ENCODE measurements around the gene HYCC2.
A peak's percentile ranks its signal among the peaks of the same experiment; 100 is the strongest.

HYCC2 gene

DNA sequence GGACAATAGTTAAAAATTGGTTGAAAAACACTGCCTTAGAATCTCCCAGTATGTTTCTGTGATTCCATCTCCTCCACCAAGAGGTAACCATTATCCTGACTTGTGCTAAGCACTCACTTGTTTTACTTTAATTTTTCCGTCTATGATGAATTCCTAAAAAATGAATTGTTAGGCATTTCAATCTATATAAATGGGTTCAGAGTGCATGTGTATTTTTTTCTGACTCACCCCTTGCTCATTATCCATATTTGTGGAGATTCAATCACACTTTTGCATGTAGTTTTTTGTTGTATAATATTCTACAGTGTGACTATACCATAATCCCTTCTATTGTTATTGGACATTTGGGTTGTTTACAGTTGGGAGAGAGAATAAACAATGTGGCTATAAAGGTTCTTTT lies 1.6 kb upstream of the HYCC2 start (continued):
- TF ChIP-seq, protein P1, sequence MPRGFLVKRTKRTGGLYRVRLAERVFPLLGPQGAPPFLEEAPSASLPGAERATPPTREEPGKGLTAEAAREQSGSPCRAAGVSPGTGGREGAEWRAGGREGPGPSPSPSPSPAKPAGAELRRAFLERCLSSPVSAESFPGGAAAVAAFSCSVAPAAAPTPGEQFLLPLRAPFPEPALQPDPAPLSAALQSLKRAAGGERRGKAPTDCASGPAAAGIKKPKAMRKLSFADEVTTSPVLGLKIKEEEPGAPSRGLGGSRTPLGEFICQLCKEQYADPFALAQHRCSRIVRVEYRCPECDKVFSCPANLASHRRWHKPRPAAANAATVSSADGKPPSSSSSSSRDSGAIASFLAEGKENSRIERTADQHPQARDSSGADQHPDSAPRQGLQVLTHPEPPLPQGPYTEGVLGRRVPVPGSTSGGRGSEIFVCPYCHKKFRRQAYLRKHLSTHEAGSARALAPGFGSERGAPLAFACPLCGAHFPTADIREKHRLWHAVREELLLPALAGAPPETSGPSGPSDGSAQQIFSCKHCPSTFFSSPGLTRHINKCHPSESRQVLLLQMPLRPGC (tag by site-specific recombination; IDR thresholded peaks at IDR 0.05): no peak
- TF ChIP-seq, protein P2, sequence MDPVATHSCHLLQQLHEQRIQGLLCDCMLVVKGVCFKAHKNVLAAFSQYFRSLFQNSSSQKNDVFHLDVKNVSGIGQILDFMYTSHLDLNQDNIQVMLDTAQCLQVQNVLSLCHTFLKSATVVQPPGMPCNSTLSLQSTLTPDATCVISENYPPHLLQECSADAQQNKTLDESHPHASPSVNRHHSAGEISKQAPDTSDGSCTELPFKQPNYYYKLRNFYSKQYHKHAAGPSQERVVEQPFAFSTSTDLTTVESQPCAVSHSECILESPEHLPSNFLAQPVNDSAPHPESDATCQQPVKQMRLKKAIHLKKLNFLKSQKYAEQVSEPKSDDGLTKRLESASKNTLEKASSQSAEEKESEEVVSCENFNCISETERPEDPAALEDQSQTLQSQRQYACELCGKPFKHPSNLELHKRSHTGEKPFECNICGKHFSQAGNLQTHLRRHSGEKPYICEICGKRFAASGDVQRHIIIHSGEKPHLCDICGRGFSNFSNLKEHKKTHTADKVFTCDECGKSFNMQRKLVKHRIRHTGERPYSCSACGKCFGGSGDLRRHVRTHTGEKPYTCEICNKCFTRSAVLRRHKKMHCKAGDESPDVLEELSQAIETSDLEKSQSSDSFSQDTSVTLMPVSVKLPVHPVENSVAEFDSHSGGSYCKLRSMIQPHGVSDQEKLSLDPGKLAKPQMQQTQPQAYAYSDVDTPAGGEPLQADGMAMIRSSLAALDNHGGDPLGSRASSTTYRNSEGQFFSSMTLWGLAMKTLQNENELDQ (tag by site-specific recombination; IDR thresholded peaks at IDR 0.05; ENCODE audit: low read depth): no peak
- TF ChIP-seq ZFP41 (tag by site-specific recombination; IDR thresholded peaks at IDR 0.05; ENCODE audit: borderline replicate concordance): no peak
- TF ChIP-seq ZNF292 (tag by site-specific recombination; IDR thresholded peaks at IDR 0.05; ENCODE audit: borderline replicate concordance, low read depth): no peak
- TF ChIP-seq ZNF501 (tag by site-specific recombination; IDR thresholded peaks at IDR 0.05): no peak
- TF ChIP-seq SP3 (tag by site-specific recombination; IDR thresholded peaks at IDR 0.05): no peak

DNA sequence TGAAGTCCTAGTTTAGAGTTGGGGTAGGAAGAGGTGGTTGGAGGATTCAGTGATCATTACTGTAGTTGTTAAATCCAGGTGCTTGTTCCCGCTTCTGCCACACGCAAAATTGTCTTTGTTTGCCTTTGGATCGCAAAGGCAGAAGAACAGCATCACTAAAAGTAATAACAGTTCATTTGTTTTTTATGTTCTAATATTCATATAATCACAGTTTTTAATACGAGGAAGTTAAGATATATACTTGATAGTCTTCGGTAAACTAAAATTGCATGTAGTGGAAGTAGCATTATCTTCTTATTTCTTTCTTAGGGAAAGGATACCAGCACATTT lies 695 bp upstream of the HYCC2 start:
- Histone ChIP-seq H3K4me3 (ENCODE audit: low read depth, low read length) (peak overlapping the region; percentile 100), H3K4me1 (ENCODE audit: control insufficient read depth, insufficient read depth, low read length) (0 out of 2 replicates have a peak, but pooled peaks cover 3% of the 10 kb centered on the region), H3K9me3 (ENCODE audit: control insufficient read depth, insufficient read depth, low read depth, low read length) (no peaks in the 10 kb centered on the region), H3K36me3 (ENCODE audit: control insufficient read depth in 2 of 2, insufficient read depth in 1 of 2, low read length in 2 of 2) (no peaks in the 10 kb centered on the region), H3K27ac (ENCODE audit: extremely low read depth, low read depth, low read length) (peak overlapping the region; percentile 85)
- TF ChIP-seq ZNF292 (tag by site-specific recombination; IDR thresholded peaks at IDR 0.05; ENCODE audit: borderline replicate concordance, low read depth) (no peak), ZBTB17 (tag by site-specific recombination; IDR thresholded peaks at IDR 0.05) (0 out of 2 replicates have a peak, but pooled peaks have one; percentile 6)
- POLR2A ChIA-PET: interaction anchor here (0.6 to 1.1 kb wide), 3 partner anchors 44 to 108 kb away, joined by 3 read pairs; partner anchors contain the start of gene CFLAR
- CTCF ChIA-PET: interaction anchor here (0.7 kb wide), 1 partner anchor 105 kb away, joined by 3 read pairs; no protein-coding TSS in a partner anchor

DNA sequence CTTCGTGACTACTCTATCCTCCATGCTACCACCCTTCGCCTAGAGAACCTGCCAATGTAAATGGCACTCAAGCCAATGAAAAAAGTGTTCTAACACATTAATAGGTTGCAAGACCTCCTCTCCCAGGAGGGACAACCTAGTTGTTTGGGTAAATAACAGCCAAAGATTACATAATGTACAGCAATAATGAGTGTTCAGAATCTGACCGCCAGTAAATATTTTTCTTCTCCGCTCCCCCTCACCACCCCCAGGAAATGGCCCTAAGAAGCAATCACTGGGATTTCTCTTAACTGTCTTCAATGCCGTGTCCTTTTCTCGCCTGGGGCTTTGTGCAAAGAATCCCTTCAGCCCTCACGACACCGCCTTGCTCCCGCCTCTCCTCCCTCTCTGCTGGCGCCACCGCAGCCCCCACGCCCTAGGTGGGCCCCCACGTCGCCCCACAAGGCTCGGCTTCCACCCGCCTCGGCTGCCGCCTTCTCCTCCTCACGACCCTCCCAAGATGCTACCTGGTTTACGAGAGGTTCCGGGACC lies 458 bp downstream of the HYCC2 start:
- Histone ChIP-seq H3K4me1 (ENCODE audit: control insufficient read depth, insufficient read depth, low read length) (0 out of 2 replicates have a peak, but pooled peaks cover 3% of the 10 kb centered on the region), H3K9me3 (ENCODE audit: control insufficient read depth, insufficient read depth, low read depth, low read length) (no peaks in the 10 kb centered on the region), H3K36me3 (ENCODE audit: control insufficient read depth in 2 of 2, insufficient read depth in 1 of 2, low read length in 2 of 2) (no peaks in the 10 kb centered on the region), H3K4me3 (ENCODE audit: low read depth, low read length) (peak overlapping the region; percentile 100), H3K27ac (ENCODE audit: extremely low read depth, low read depth, low read length) (peak overlapping the region; percentile 85; the same call in 1 of the 2 replicates)
- POLR2A ChIA-PET: interaction anchor here (1.0 kb wide), 2 partner anchors 45 to 107 kb away, joined by 3 to 4 read pairs; partner anchors contain the start of genes CFLAR and ORC2
- CTCF ChIA-PET: interaction anchor here (0.5 to 5.1 kb wide), 13 partner anchors 21 to 173 kb away, joined by 3 to 49 read pairs (median 4); partner anchors contain the start of gene ORC2
- TF ChIP-seq ZFP69B (tag by site-specific recombination; IDR thresholded peaks at IDR 0.05) (peak; percentile 95), ZNF76 (tag by site-specific recombination; IDR thresholded peaks at IDR 0.05; ENCODE audit: borderline replicate concordance, low read depth) (peak; percentile 75), KLF8 (tag by site-specific recombination; IDR thresholded peaks at IDR 0.05) (0 out of 2 replicates have a peak, but pooled peaks have one; percentile 10), ZFHX2 (tag by site-specific recombination; conservative IDR thresholded peaks at IDR 0.05) (peak; percentile 96), ZNF366 (tag by site-specific recombination; conservative IDR thresholded peaks at IDR 0.05) (0 out of 2 replicates have a peak, but pooled peaks have one; percentile 51), ZFP41 (tag by site-specific recombination; IDR thresholded peaks at IDR 0.05; ENCODE audit: borderline replicate concordance) (no peak), ZBTB7A (tag by site-specific recombination; IDR thresholded peaks at IDR 0.05; ENCODE audit: low read depth) (peak; percentile 19; the same call in 1 of the 2 replicates), GLIS1 (tag by site-specific recombination; IDR thresholded peaks at IDR 0.05) (peak; percentile 97), ZBTB8A (tag by site-specific recombination; IDR thresholded peaks at IDR 0.05) (peak; percentile 75), ZNF610 (tag by site-specific recombination; IDR thresholded peaks at IDR 0.05; ENCODE audit: borderline replicate concordance) (no peak), ZNF624 (tag by site-specific recombination; IDR thresholded peaks at IDR 0.05) (no peak), ZNF211 (tag by site-specific recombination; IDR thresholded peaks at IDR 0.05; ENCODE audit: low read depth) (no peak), YY1 (tag by site-specific recombination; IDR thresholded peaks at IDR 0.05) (no peak)
- TF ChIP-seq, protein P3, sequence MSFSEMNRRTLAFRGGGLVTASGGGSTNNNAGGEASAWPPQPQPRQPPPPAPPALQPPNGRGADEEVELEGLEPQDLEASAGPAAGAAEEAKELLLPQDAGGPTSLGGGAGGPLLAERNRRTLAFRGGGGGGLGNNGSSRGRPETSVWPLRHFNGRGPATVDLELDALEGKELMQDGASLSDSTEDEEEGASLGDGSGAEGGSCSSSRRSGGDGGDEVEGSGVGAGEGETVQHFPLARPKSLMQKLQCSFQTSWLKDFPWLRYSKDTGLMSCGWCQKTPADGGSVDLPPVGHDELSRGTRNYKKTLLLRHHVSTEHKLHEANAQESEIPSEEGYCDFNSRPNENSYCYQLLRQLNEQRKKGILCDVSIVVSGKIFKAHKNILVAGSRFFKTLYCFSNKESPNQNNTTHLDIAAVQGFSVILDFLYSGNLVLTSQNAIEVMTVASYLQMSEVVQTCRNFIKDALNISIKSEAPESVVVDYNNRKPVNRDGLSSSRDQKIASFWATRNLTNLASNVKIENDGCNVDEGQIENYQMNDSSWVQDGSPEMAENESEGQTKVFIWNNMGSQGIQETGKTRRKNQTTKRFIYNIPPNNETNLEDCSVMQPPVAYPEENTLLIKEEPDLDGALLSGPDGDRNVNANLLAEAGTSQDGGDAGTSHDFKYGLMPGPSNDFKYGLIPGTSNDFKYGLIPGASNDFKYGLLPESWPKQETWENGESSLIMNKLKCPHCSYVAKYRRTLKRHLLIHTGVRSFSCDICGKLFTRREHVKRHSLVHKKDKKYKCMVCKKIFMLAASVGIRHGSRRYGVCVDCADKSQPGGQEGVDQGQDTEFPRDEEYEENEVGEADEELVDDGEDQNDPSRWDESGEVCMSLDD (tag by site-specific recombination; IDR thresholded peaks at IDR 0.05): peak; percentile 41; the same call in 1 of the 2 replicates
- TF ChIP-seq, protein P4, sequence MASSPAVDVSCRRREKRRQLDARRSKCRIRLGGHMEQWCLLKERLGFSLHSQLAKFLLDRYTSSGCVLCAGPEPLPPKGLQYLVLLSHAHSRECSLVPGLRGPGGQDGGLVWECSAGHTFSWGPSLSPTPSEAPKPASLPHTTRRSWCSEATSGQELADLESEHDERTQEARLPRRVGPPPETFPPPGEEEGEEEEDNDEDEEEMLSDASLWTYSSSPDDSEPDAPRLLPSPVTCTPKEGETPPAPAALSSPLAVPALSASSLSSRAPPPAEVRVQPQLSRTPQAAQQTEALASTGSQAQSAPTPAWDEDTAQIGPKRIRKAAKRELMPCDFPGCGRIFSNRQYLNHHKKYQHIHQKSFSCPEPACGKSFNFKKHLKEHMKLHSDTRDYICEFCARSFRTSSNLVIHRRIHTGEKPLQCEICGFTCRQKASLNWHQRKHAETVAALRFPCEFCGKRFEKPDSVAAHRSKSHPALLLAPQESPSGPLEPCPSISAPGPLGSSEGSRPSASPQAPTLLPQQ (tag by site-specific recombination; IDR thresholded peaks at IDR 0.05): peak; percentile 98
- TF ChIP-seq, protein P5, sequence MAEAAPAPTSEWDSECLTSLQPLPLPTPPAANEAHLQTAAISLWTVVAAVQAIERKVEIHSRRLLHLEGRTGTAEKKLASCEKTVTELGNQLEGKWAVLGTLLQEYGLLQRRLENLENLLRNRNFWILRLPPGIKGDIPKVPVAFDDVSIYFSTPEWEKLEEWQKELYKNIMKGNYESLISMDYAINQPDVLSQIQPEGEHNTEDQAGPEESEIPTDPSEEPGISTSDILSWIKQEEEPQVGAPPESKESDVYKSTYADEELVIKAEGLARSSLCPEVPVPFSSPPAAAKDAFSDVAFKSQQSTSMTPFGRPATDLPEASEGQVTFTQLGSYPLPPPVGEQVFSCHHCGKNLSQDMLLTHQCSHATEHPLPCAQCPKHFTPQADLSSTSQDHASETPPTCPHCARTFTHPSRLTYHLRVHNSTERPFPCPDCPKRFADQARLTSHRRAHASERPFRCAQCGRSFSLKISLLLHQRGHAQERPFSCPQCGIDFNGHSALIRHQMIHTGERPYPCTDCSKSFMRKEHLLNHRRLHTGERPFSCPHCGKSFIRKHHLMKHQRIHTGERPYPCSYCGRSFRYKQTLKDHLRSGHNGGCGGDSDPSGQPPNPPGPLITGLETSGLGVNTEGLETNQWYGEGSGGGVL (tag by site-specific recombination; IDR thresholded peaks at IDR 0.05): peak; percentile 82
